22Rv1 (cell line): ENCODE measurements around the gene IQCK.

ENCODE experiments used
- CTCF ChIP-seq: fragments of 450-650 bp; IDR thresholded peaks from 2 replicates; pipeline ENCODE4 v1.5.1; 2017; ENCODE audit warnings: mild to moderate bottlenecking
- ZFX ChIP-seq: fragments of 450-650 bp; IDR thresholded peaks from 2 replicates; pipeline ENCODE4 v1.6.1; 2017; ENCODE audit warnings: antibody characterized with exemption, borderline replicate concordance

GRCh38 chr16:19858340-19859018 lies 140.4 kb downstream of the IQCK start:
- TF ChIP-seq CTCF (no peak), ZFX (no peak)
